Stimulated activated CD4-positive, alpha-beta T cell treated with anti-CD3 and anti-CD28 coated beads, TNF-alpha, amount 100 ng/mL, for 24 hours (primary cell): Measurements from ENCODE around the gene PRR13.
"Not testable (repeated sequence)": the region's sequence is repeated elsewhere in the genome, so short reads cannot be mapped to it uniquely, and the experiment has no call there.

ENCODE experiments used
- DNase-seq, 3 experiments: peaks; one replicate each; pipeline ENCODE4 v3.0.0-alpha.2; 2020; ENCODE audit warnings: low read depth in 3 of 3

Gene PRR13

DNA sequence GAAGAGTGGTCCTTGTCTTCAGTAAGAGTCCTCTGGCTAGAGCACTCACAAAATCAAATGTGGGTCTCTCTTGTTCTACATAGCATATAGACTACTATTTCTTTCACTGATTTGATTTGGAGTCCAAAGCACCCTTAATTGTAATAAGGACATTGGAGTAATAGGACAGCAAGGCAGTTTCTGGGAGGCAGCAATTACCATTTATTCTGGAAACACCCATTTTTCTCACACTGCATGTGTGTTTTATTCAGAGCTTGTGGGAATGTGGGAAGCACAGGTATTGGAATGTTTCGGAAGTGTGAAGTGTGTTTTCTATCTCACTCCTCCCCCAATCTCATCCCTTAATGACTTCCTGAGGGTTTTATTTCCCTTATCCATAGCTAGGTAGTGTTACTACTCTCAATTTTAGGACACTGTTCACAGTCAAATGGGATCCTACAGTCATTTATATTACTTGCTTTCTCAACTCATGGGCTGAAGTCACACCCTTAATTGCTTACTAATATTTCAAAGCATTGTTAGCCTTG is 30.6 kb downstream of the PRR13 start:
- DNase-seq: no peak

- DNase-seq: no peak
Observed at GRCh38 chr12:53474077-53474476, 32.5 kb downstream of the PRR13 start.

DNA sequence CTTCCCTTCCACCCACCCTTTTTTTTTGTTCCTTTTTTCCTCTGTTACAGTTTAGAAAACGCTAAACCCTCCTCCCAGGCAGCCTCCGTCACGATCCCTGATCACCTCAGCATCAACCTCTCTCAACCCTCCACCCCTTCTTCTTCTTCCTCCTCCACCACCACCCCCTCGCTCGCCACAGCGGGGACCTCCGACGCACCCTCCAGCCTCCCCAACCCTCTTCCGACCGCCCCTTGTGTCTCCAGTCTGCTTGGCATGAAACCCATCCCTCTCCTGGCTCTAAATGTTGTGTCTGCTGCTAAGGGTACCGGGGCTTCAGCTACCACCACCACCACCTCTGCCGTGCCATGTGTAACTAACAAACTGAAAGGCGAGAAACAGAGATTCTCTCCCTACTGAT is 33.3 kb downstream of the PRR13 start:
- DNase-seq: no peak

DNA sequence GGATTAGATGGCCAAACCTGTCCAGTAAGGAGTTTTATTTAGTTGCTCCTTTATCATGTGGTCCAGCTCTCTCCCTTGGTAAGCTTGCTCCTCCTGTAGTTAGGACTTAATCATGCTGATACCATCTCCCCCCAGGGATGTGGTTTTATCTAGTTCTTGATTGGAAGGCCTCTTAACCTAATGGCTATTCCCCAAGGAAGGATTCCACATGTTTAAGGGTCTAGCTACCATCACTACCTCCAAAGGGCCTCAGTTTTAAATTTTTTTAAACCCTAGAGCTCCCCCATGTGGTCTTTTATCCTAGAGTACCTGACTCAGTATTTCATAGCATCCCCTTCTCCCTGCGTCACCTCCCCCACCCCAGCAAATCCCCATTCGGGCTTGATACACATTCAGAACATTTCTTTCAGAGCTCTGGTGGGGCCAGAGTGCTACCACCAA is 35.3 kb downstream of the PRR13 start:
- DNase-seq: no peak

- no peak for DNase-seq
Observed at GRCh38 chr12:53478865-53479264, 37.3 kb downstream of the PRR13 start.

DNA sequence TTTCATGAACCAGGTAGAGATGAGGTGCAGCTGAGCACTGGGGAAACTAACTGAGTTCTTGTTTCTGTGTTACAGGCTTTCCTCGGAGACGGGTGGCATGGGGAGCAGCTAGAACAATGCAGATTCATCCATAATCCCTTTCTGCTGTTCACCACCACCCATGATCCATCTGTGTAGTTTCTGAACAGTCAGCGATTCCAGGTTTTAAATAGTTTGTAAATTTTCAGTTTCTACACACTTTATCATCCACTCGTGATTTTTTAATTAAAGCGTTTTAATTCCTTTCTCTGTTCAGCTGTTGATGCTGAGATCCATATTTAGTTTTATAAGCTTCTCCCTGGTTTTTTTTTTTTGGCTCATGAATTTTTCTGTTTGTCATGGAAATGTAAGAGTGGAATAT is 37.8 kb downstream of the PRR13 start:
- DNase-seq: no peak

- DNase-seq: no peak
Observed at GRCh38 chr12:53480491-53481442, 39.2 kb downstream of the PRR13 start.

- not testable (repeated sequence) for DNase-seq
Observed at GRCh38 chr12:53481458-53481857, 39.9 kb downstream of the PRR13 start.

GRCh38 chr12:53481939-53482586 is 40.5 kb downstream of the PRR13 start:
- DNase-seq: no peak

DNA sequence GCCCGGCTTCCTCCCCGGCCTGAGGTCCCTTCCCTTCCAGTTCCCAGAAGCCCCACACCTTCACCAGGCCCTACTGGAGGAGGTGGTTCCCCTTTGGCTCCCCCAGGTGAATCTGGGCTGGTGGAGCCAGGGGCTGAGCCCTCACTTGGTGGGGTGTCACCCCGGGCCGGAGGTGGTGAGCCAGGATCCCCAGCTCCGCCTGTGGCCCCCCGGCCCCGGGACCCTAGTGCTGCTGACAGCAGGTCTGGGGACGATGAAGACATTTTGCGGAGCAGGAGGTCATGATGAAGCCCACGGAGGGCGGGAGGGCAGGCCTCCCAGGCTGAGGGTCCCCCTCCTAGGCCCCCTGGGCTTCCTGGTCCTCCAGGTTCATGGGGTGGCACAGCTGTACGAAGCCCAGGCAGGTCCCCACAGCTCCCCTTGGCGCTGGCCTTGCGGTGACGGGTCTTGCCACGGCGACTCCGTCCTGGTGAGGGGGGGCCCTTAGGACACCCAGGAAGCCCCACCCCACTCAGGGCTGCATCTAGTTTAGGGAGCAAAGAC is 41.2 kb downstream of the PRR13 start:
- DNase-seq: no peak

DNA sequence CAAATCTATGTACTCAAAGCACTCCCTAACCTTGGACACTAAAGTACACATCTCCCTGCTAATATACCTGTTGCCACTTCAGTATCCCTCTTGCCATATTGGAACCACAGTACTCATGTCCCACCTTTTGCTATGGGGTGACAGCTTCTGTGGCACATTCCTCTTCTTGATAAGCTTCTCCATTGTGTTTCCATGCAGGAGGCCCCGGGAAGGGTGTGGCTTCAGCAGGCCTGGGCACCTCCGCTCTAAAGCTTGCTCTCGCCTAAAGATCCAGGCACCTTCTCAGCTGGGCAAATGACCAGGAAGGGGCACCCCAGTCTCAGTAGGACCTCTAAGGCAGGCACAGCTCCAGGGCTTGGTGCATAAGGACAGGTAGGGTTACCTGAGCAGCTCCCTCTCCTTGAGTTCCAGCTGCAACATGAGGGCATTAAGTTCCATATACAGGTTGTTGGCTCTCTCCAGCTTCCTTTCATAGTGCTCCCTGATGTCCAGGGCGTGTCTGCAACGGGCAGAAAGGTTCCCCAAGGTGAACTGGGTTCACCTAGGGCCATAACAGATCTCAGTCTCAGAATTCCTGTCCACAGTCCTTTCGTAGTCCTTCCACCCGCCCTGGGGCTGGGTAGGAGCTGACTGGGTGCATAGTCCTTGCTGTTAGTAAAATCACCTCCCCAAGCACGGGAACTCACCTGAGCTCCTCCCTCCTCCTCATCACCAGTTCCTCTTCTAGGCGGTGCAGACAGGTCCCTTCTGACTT is 41.9 kb downstream of the PRR13 start:
- no peak for DNase-seq

DNA sequence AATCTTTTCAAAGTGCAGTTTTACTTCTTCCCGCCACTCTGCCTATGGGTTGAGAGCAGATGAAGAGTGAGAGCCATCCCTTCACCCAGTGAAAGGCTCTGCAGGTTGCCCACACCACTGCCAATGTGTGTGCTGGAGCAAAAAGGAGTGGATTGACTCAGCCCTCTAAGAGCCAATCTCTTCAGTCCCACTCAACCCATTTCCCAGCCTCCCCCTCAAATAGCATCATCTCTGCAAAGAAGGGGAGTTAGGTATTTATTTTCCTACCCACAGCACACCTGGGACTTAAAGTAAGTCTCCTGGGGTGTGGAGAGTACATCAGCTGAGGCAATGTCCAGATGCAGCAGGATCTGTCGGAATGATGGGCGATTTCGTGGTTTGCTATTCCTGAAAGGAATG is 42.4 kb downstream of the PRR13 start:
- DNase-seq: no peak

GRCh38 chr12:53484686-53485575 is 43.4 kb downstream of the PRR13 start:
- DNase-seq: no peak

GRCh38 chr12:53485955-53486735 is 44.6 kb downstream of the PRR13 start:
- no peak for DNase-seq

DNA sequence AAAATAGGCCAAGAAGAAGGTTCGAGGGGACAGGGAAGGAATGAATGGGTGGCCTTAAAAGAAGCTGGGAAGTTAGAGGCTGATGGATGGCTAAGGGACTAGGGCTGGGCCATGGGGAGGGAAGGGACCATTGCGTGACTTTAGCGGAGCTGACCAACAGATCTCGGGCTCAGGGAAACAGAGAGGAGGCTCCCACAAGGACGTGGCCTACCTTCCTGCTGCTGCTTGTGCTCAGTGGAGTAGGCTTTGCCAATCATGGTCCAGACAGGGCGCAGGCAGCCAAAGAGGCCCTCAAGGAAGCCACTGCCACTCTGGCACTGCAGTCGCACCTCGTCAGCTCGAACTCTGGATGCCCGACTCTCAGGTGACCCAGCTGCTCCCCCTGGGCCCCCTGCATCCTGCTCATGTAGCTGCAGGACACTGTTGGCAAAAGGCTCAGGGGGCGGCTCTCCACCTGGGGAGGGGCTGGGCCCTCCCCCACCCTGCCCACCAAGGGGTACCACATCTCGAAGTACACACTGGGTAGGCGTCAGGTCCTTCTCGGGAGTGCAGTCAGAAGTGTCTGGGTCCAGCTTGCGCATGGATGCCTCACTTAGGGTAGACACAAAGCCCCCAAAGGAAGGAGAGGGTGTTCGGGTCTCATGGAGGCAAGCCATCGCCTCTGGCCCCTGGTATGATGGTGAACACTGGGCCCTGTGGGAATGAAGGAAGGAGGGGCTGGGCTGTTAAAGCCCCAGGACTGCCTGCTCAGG is 45.4 kb downstream of the PRR13 start:
- DNase-seq: no peak

DNA sequence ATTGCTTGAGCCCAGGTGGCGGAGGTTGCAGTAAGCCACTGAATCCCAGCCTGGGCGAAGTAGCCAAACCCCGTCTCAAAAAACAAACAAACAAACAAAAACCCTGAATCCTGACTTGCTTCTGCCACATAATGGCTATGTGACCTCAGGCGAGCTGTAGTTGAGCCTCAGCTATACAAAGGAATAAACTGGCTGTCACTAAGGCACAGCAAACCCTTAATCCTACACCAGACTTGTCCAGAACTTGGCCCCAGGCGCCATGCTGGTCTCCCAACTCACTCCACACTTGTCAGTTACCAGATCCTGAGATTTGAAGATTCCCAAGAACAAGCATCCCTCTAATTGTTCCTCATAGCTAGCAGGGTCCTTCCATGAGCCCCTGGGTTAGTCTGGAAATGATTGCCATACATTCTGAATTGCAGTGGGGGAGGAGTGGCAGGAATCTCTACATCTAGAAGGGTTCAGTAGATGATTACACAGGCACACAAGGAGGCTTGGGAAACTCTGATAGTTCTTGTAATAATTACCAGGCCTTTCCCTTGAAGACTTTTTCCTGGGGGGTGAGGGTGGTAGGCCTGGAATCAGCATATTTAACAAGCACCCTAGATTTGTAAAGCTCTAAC is 47.8 kb downstream of the PRR13 start:
- DNase-seq: no peak

GRCh38 chr12:53492188-53492587 is 50.7 kb downstream of the PRR13 start:
- DNase-seq: no peak

DNA sequence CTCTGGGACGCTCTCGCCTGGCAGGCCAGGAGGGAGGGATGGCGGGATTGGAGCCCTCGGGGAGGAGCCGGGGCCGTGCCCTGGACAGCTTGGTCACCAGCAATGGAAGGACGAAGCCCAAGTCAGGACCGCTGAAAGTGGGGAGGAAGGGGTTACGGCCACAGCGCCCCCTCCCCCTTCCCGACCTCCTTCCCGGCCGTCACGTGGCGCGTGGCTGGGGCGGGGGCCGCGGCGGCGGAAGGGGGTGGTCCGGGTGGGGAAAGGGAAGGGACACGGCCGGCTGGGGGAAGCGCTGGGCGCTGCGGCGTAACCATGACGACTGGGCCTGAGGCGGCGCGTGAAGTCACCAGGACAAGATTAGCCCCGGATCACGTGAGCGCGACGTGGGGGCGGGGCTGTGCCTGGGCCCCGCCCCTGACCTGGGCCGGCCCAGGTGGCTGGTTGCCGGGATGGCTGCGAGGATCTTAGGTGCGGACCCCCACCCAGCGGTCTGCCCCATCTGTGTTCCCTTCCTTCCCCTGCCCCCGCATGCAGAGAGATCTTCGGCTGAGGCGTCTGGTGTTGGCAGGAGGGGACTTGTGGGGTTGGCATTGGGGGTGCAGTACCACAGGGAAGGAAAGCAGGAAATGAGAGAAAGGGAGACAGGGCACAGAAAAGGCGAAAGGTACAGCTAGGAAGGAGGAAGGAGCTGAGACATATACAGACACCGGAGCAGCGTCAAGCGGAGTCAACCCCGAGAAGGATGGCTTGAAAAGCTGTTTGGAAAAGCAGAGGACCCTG is 51.5 kb downstream of the PRR13 start:
- DNase-seq: peak; percentile 71 to 84 (median 72)
